Tibial artery (tissue), 4 donors: ENCODE results near the gene ACSF2.
"Not testable (repeated sequence)": the region's sequence is repeated elsewhere in the genome, so short reads cannot be mapped to it uniquely, and the experiment has no call there.

Experiments
- DNase-seq, 2 donors: peaks; one replicate each; pipeline ENCODE4 v3.0.0-alpha.2; 2019
- H3K27ac ChIP-seq, 2 donors: fragments of 200-600 bp; sonication (generic) in 1 of 2; 1 replicate in 1 of 2; 2 replicates in 1 of 2; pipeline ENCODE4 v1.5.1; 2018 to 2019; ENCODE audit warnings: mild to moderate bottlenecking in 1 of 2
- H3K27me3 ChIP-seq, 2 donors: fragments of 200-600 bp; sonication (generic) in 1 of 2; one replicate each; pipeline versions ENCODE4 v1.5.1 to v1.6.0; 2016 to 2019
- H3K36me3 ChIP-seq, 3 donors: fragments of 200-600 bp; sonication (generic) in 2 of 3; one replicate each; pipeline ENCODE4 v1.5.1; 2016 to 2019; ENCODE audit warnings: mild to moderate bottlenecking in 2 of 3
- H3K4me1 ChIP-seq, 4 donors: fragments of 200-600 bp; sonication (generic) in 2 of 4; 1 replicate in 3 of 4; 2 replicates in 1 of 4; pipeline ENCODE4 v1.5.1; 2016 to 2019
- H3K4me3 ChIP-seq, 2 donors: fragments of 200-600 bp; sonication (generic) in 1 of 2; 1 replicate in 1 of 2; 2 replicates in 1 of 2; pipeline ENCODE4 v1.5.1; 2018 to 2019; ENCODE audit warnings: mild to moderate bottlenecking in 2 of 2
- H3K9me3 ChIP-seq, 3 donors: fragments of 200-600 bp; sonication (generic) in 1 of 3; one replicate each; pipeline ENCODE4 v1.5.1; 2016 to 2019
- intact Hi-C: fragments of 100-400 bp; cut with DNase I; formaldehyde crosslinking; loops from one replicate; pipeline ENCODE4 v1.15.0; 2023; ENCODE audit warnings: low total_unique reads
- TF ChIP-seq, protein P1 (sequence below), 2 experiments: fragments of 200-600 bp in 1 of 2; fragments of 450-650 bp in 1 of 2; IDR thresholded peaks; one replicate each; pipeline ENCODE4 v1.5.1; 2017 to 2019; ENCODE audit warnings: antibody characterized with exemption in 2 of 2, mild to moderate bottlenecking in 1 of 2, moderate library complexity in 1 of 2

The ACSF2 gene

DNA sequence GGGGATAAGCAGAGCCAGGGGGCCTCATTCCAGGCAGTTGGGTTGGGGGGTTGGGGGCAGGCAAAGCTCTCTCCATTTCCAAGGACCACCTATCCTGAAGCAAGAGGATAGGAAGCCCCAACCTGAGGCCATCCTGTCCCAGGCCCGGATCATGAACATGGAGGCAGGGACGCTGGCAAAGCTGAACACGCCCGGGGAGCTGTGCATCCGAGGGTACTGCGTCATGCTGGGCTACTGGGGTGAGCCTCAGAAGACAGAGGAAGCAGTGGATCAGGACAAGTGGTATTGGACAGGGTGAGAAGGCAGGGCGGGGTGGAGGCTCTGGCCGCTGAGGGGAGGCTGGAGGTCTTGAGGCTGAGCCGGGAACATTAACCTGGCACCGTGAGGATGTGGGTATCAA, 46.3 kb downstream of the ACSF2 start:
- H3K4me1 ChIP-seq: peaks cover 0 to 28% (median 14%) of the 10 kb centered on the region in 4 donors
- TF ChIP-seq, protein P1, sequence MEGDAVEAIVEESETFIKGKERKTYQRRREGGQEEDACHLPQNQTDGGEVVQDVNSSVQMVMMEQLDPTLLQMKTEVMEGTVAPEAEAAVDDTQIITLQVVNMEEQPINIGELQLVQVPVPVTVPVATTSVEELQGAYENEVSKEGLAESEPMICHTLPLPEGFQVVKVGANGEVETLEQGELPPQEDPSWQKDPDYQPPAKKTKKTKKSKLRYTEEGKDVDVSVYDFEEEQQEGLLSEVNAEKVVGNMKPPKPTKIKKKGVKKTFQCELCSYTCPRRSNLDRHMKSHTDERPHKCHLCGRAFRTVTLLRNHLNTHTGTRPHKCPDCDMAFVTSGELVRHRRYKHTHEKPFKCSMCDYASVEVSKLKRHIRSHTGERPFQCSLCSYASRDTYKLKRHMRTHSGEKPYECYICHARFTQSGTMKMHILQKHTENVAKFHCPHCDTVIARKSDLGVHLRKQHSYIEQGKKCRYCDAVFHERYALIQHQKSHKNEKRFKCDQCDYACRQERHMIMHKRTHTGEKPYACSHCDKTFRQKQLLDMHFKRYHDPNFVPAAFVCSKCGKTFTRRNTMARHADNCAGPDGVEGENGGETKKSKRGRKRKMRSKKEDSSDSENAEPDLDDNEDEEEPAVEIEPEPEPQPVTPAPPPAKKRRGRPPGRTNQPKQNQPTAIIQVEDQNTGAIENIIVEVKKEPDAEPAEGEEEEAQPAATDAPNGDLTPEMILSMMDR (IDR thresholded peaks at IDR 0.05): no peak
- DNase-seq: no peak

DNA sequence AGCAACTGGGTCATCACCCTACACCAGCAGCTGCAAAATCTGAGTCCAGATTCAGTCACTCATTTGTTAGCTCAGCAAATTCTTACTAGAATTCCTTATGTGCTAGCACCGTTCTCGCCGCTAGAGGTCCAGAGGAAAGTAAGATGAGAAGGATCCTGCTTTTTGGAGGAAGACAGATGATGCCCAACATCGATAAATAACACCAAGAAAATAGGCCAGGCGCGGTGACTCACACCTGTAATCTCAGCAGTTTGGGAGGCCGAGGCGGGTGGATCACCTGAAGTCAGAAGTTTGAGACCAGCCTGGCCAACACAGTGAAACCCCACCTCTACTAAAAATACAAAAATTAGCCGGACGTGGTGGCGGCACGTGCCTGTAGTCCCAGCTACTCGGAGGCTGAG, 46.7 kb downstream of the ACSF2 start:
- peaks cover 0 to 26% of the 10 kb centered on the region in 2 donors for H3K27me3 ChIP-seq
- not testable (repeated sequence) for H3K27ac ChIP-seq, H3K9me3 ChIP-seq, H3K4me3 ChIP-seq, DNase-seq
- peaks cover 0 to 36% (median 14%) of the 10 kb centered on the region in 3 donors for H3K36me3 ChIP-seq
- intact Hi-C loops: loop anchor here (10.0 kb wide), 1 partner anchor 108 kb away; no protein-coding TSS in a partner anchor
- peaks cover 0 to 28% (median 14%) of the 10 kb centered on the region in 4 donors for H3K4me1 ChIP-seq

More for the DNA sequence above, 46.3 kb downstream of the ACSF2 start:
- Histone ChIP-seq H3K27me3 (peaks cover 0 to 31% of the 10 kb centered on the region in 2 donors), H3K4me3 (no peak overlapping the region), H3K36me3 (peaks cover 0 to 36% (median 14%) of the 10 kb centered on the region in 3 donors), H3K9me3 (no peaks in the 10 kb centered on the region), H3K27ac (no peak overlapping the region)
- intact Hi-C loops: loop anchor here (10.0 kb wide), 1 partner anchor 107 kb away; no protein-coding TSS in a partner anchor

DNA sequence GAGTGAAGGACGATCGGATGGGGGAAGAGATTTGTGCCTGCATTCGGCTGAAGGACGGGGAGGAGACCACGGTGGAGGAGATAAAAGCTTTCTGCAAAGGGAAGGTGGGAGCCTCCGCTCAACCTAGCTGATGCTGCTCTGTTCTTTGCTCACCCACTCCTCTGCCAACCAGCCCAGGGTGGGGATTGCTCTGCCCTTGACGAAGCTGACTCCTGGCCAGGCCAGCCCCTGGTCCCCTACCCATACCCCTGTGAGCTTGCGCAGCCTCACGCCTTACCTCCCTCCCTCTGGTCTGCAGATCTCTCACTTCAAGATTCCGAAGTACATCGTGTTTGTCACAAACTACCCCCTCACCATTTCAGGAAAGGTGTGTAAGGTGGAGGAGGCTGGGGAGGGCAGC, 47.9 kb downstream of the ACSF2 start:
- intact Hi-C loops: loop anchor here (10.0 kb wide), 1 partner anchor 109 kb away; no protein-coding TSS in a partner anchor
- Histone ChIP-seq H3K27me3 (peaks cover 0 to 15% of the 10 kb centered on the region in 2 donors), H3K4me3 (no peak overlapping the region), H3K4me1 (peaks cover 0 to 26% (median 12%) of the 10 kb centered on the region in 4 donors), H3K36me3 (peaks cover 0 to 36% (median 14%) of the 10 kb centered on the region in 3 donors), H3K27ac (no peak overlapping the region), H3K9me3 (no peaks in the 10 kb centered on the region)
- DNase-seq: no peak
- TF ChIP-seq, protein P1 (IDR thresholded peaks at IDR 0.05): no peak

DNA sequence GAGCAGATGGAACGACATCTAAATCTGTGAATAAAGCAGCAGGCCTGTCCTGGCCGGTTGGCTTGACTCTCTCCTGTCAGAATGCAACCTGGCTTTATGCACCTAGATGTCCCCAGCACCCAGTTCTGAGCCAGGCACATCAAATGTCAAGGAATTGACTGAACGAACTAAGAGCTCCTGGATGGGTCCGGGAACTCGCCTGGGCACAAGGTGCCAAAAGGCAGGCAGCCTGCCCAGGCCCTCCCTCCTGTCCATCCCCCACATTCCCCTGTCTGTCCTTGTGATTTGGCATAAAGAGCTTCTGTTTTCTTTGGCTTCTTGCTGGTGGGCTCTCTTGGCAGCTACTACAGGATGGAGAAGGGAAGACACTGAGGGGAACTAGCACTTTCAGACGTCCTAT, 48.5 kb downstream of the ACSF2 start:
- Histone ChIP-seq H3K36me3 (peaks cover 0 to 36% (median 14%) of the 10 kb centered on the region in 3 donors), H3K4me3 (no peak overlapping the region), H3K27ac (no peak overlapping the region), H3K27me3 (peaks cover 0 to 9% of the 10 kb centered on the region in 2 donors), H3K9me3 (no peaks in the 10 kb centered on the region), H3K4me1 (peaks cover 0 to 24% (median 8%) of the 10 kb centered on the region in 4 donors)
- TF ChIP-seq, protein P1 (IDR thresholded peaks at IDR 0.05): no peak
- no peak for DNase-seq
- intact Hi-C loops: loop anchor here (10.0 kb wide), 1 partner anchor 110 kb away; no protein-coding TSS in a partner anchor

DNA sequence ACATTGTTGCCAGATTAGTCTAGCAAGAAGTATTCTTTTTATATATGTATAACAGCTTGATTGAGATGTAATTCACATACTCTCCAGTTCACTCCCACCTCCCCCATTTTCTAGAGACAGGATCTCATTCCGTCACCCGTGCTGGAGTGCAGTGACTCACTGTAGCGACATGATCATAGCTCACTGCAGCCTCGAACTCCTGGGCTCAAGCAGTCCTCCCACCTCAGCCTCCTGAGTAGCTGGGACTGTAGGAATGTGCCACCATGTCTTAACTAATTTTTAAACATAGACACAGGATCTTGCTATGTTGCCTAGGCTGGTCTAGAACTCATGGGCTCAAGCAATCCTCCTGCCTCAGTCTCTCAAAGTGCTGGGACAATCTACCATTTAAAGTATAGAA, 49.3 kb downstream of the ACSF2 start:
- DNase-seq: no peak
- H3K27ac ChIP-seq: no peak overlapping the region
- intact Hi-C loops: loop anchor here (10.0 kb wide), 1 partner anchor 111 kb away; no protein-coding TSS in a partner anchor
- H3K9me3 ChIP-seq: no peaks in the 10 kb centered on the region
- peaks cover 0 to 36% (median 14%) of the 10 kb centered on the region in 3 donors for H3K36me3 ChIP-seq
- H3K4me1 ChIP-seq: peaks cover 0 to 30% (median 15%) of the 10 kb centered on the region in 4 donors
- TF ChIP-seq, protein P1 (IDR thresholded peaks at IDR 0.05): no peak
- no peak overlapping the region for H3K4me3 ChIP-seq
- peaks cover 0 to 8% of the 10 kb centered on the region in 2 donors for H3K27me3 ChIP-seq

DNA sequence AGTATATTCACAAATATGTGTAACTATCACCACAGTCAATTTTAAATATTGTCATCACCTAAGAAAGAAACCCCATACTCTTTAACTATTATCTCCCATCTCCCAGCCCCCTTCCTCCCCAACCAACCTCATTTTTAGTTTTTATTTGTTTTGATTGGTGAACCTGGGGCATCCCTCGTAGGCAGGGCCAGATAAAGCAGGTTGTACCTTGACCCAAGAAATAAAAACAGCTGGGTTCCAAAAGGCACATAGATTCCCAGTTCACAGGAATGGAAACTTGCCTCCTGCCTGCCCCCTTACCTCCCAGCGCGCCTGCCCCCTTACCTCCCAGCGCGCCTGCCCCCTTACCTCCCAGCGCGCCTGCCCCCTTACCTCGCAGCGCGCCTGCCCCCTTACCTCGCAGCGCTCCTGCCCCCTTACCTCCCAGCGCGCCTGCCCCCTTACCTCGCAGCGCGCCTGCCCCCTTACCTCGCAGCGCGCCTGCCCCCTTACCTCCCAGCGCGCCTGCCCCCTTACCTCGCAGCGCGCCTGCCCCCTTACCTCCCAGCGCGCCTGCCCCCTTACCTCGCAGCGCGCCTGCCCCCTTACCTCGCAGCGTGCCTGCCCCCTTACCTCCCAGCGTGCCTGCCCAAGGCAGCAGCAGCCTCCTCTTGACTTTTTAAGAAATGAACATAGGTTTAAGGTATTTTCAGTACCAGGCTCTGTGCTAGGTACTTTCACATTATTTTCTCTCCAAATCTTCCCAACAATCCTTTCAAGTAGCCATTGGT, 49.9 kb downstream of the ACSF2 start:
- intact Hi-C loops: loop anchor here (10.0 kb wide), 1 partner anchor 111 kb away; no protein-coding TSS in a partner anchor
- H3K4me3 ChIP-seq, H3K9me3 ChIP-seq, H3K27ac ChIP-seq, H3K27me3 ChIP-seq, DNase-seq: not testable (repeated sequence)
- Histone ChIP-seq H3K4me1 (peaks cover 0 to 31% (median 15%) of the 10 kb centered on the region in 4 donors), H3K36me3 (peaks cover 0 to 34% (median 14%) of the 10 kb centered on the region in 3 donors)
